Measurements from ENCODE around the gene PLA2G2D.

The PLA2G2D gene

DNA sequence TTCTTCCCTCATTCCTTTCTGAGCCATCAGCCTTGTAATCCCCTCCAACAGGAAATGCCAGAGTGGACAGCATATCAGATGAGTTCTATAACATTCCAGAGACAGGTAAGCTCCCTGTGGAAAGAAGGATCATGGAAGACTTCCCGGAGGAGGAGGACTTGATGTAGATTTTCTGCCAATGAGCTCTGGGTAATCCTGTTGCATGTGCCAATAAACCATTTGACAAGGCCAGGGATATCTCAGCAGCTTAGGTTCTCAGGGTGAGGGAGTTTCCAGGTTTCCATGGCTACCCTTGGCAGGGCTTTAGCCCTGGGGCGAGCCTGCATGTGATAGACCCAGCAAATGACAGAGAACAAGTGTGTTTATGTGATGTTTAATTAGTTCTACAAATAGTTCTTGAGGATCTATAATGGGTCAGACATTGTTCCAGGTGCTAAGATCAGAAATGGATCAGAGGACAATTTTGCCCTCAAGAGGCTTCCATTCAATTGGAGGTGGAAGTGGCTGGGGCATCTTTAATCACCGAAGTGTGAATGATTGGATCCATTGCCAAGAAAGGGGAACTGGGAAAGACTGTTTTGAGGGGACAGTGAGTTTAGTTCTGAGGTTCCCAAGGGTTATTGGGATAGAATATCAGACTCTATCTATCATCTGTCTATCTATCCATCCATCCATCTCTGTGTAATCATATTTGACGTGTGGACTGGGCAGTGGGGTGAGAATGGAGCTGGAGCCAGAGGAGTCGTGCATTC lies 42.5 kb downstream of the PLA2G2D start:
- H3K4me3 ChIP-seq (ENCODE audit: low read depth, low read length) = no peak overlapping the region
- peak; percentile 50 for DNase-seq (ENCODE audit: low read depth)
- TF ChIP-seq, protein P1, sequence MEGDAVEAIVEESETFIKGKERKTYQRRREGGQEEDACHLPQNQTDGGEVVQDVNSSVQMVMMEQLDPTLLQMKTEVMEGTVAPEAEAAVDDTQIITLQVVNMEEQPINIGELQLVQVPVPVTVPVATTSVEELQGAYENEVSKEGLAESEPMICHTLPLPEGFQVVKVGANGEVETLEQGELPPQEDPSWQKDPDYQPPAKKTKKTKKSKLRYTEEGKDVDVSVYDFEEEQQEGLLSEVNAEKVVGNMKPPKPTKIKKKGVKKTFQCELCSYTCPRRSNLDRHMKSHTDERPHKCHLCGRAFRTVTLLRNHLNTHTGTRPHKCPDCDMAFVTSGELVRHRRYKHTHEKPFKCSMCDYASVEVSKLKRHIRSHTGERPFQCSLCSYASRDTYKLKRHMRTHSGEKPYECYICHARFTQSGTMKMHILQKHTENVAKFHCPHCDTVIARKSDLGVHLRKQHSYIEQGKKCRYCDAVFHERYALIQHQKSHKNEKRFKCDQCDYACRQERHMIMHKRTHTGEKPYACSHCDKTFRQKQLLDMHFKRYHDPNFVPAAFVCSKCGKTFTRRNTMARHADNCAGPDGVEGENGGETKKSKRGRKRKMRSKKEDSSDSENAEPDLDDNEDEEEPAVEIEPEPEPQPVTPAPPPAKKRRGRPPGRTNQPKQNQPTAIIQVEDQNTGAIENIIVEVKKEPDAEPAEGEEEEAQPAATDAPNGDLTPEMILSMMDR (IDR thresholded peaks at IDR 0.05; ENCODE audit: insufficient read depth, low read depth, low read length, missing control alignments) = no peak

DNA sequence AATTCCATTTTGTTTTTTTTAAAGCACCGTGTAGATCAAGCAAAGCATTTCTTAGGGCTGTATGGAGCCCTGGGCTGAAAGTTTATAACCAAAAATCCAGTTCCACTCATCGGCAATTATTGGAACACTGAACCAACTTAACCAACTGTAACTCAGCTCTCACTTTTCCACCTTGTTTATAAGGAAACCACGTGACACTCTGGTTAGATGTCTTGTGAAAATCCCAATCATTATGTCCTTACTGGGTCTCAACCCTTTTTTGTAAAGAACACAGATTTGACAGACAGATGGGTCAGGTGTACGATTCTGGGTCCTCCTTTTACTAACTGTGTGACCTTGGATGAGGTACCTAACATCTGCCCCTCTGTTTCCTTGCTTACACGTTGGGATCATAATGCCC lies 43.1 kb downstream of the PLA2G2D start:
- TF ChIP-seq, protein P1 (IDR thresholded peaks at IDR 0.05; ENCODE audit: insufficient read depth, low read depth, low read length, missing control alignments) = no peak
- no peak for DNase-seq (ENCODE audit: low read depth)
- H3K4me3 ChIP-seq (ENCODE audit: low read depth, low read length) = no peak overlapping the region

DNA sequence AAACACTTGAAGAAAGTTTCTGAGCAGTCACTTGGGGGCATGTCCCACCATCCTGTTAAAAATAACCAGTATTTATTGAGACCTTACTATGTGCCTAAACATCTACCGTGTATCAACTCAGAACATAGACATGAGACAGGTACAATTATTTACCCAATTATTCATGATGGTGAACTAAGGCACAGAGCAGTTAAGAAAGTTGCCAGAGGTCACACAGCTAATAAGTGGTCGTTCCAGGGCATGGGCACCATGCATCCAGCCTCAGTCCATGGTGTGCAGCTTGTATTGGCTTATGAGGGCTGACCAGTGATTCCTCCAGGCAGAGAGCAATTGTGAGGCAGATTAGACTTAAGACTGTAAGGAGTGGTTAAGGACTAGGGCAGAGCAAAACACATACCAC lies 44.0 kb downstream of the PLA2G2D start:
- TF ChIP-seq, protein P1 (IDR thresholded peaks at IDR 0.05; ENCODE audit: insufficient read depth, low read depth, low read length, missing control alignments) = no peak
- no peak for DNase-seq (ENCODE audit: low read depth)
- no peak overlapping the region for H3K4me3 ChIP-seq (ENCODE audit: low read depth, low read length)

DNA sequence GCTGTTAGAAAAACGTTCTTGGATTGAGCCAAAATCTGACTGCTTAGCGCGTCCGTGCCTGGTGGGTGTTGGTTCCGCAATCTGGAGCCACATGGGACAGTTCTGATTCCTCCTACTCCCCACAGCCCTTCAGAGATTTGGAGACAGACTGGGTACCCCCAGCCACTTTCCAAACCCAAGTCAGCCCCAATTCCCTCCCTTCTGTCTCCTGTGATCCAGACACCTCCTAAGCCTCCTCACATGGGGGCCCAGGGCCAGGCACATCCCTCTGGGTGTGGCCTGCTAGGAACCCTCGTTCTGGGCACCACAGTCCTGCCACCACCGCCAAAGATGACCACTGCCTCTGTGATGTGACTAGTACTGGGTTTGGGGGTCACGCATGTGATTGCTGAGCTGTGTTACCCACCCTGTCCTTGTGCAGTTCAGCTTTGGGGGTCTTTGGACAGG lies 44.6 kb downstream of the PLA2G2D start:
- TF ChIP-seq, protein P1 (IDR thresholded peaks at IDR 0.05; ENCODE audit: insufficient read depth, low read depth, low read length, missing control alignments) = no peak
- no peak overlapping the region for H3K4me3 ChIP-seq (ENCODE audit: low read depth, low read length)
- DNase-seq (ENCODE audit: low read depth) = no peak

DNA sequence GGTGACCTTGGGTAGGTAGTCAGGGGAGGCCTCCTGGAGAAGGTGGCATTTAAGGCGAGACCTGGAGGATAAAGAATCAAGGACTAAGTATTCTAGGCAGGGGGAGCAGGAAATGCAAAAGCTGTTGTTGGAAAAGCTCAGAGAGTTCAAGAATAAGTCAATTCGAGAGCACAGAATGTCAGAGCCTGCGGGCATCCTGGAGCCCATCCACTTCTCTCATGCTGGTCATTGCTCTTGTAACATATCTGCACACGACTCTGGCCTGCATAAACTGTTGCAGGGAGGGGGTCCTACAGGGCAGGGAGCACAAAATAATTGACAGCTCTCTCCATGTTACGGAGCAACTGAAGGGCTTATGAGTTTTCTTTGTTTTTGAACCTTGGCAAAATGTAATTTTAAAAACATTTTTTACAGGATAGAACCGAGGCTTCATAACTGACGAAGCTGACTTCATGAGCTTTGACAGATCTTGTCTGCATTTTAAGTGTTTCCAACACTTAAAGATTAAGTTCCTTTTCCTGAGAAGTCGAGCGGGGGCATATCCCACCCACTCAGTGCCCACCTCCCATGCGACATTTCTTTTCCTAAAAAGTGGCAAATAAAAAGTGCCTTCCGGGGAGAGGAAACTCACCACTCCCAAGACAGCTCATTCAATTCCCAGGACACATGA lies 45.1 kb downstream of the PLA2G2D start:
- no peak for DNase-seq (ENCODE audit: low read depth)
- H3K4me3 ChIP-seq (ENCODE audit: low read depth, low read length) = no peak overlapping the region
- TF ChIP-seq, protein P1 (IDR thresholded peaks at IDR 0.05; ENCODE audit: insufficient read depth, low read depth, low read length, missing control alignments) = no peak

DNA sequence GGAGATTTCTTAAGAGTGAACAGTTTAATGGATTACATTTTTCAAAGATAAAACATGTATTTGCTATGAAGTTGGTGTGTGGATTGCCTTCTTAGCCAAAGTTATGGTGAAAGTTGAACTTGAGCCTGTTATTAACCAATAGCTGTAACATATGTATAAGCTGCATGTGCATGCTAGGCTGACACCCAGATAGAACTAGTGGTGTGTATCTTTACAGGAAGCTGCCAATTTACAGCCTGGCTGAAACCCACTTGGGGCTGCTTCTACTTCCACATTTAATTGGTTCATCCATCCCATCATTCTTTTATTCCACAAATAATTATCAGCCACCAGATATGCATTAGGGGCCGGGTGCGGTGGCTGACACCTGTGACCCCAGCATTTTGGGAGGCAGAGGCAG lies 46.1 kb downstream of the PLA2G2D start:
- DNase-seq (ENCODE audit: low read depth) = no peak
- TF ChIP-seq, protein P1 (IDR thresholded peaks at IDR 0.05; ENCODE audit: insufficient read depth, low read depth, low read length, missing control alignments) = no peak

More for the DNA sequence above, 46.1 kb downstream of the PLA2G2D start:
- no peak overlapping the region for H3K4me3 ChIP-seq (ENCODE audit: low read depth, low read length)
